WERI-Rb-1 (cell line): ENCODE data around the gene CFAP100.

Experiments used
- DNase-seq: peaks from one replicate; pipeline ENCODE4 v3.0.0-alpha.2; 2020
- H3K27ac ChIP-seq: fragments of 250-450 bp; sonication (Bioruptor Pico); 2 replicates; pipeline ENCODE4 v1.5.1; 2020; ENCODE audit warnings: mild to moderate bottlenecking, moderate library complexity
- H3K27me3 ChIP-seq: fragments of 250-450 bp; sonication (Bioruptor Pico); 2 replicates; pipeline ENCODE4 v1.5.1; 2021; ENCODE audit warnings: mild to moderate bottlenecking, low read depth, moderate library complexity; ENCODE audit not compliant: insufficient read depth, severe bottlenecking
- H3K36me3 ChIP-seq: fragments of 250-450 bp; sonication (Bioruptor Pico); 2 replicates; pipeline ENCODE4 v1.5.1; 2020; ENCODE audit warnings: mild to moderate bottlenecking, moderate library complexity
- H3K4me3 ChIP-seq: 2 replicates; pipeline ENCODE4 v1.5.1; 2011; ENCODE audit warnings: low read depth, mild to moderate bottlenecking, control low read depth, low read length
- H3K9me3 ChIP-seq: fragments of 250-450 bp; sonication (Bioruptor Pico); 2 replicates; pipeline ENCODE4 v1.5.1; 2021; ENCODE audit warnings: mild to moderate bottlenecking, moderate library complexity; ENCODE audit not compliant: severe bottlenecking
- CTCF ChIP-seq: IDR thresholded peaks from 2 replicates; pipeline ENCODE4 v1.5.1; 2011; ENCODE audit warnings: low read depth, mild to moderate bottlenecking, control low read depth, inconsistent platforms, low read length

The CFAP100 gene

GRCh38 chr3:126402666-126403302 is 8.1 kb downstream of the CFAP100 start:
- Histone ChIP-seq H3K36me3 (no peaks in the 10 kb centered on the region), H3K9me3 (no peaks in the 10 kb centered on the region), H3K27ac (no peak overlapping the region), H3K27me3 (no peaks in the 10 kb centered on the region), H3K4me3 (no peak overlapping the region)
- no peak for DNase-seq
- TF ChIP-seq CTCF = no peak

GRCh38 chr3:126406389-126407296 is 11.9 kb downstream of the CFAP100 start:
- DNase-seq = no peak
- H3K4me3 ChIP-seq = no peak overlapping the region
- H3K36me3 ChIP-seq = no peaks in the 10 kb centered on the region
- H3K9me3 ChIP-seq = no peaks in the 10 kb centered on the region
- no peak for TF ChIP-seq CTCF
- no peaks in the 10 kb centered on the region for H3K27me3 ChIP-seq
- no peak overlapping the region for H3K27ac ChIP-seq

GRCh38 chr3:126407412-126408044 is 12.8 kb downstream of the CFAP100 start:
- Histone ChIP-seq H3K27ac (no peak overlapping the region), H3K36me3 (no peaks in the 10 kb centered on the region), H3K27me3 (no peaks in the 10 kb centered on the region), H3K9me3 (no peaks in the 10 kb centered on the region), H3K4me3 (no peak overlapping the region)
- no peak for DNase-seq
- TF ChIP-seq CTCF = no peak

- Histone ChIP-seq H3K27me3 (no peaks in the 10 kb centered on the region), H3K27ac (no peak overlapping the region), H3K9me3 (no peaks in the 10 kb centered on the region), H3K36me3 (no peaks in the 10 kb centered on the region), H3K4me3 (no peak overlapping the region)
- TF ChIP-seq CTCF = no peak
- DNase-seq = no peak
These were observed 13.4 kb downstream of the CFAP100 start for GRCh38 chr3:126408099-126408498.

- no peak for DNase-seq
- TF ChIP-seq CTCF = no peak
- Histone ChIP-seq H3K36me3 (no peaks in the 10 kb centered on the region), H3K9me3 (no peaks in the 10 kb centered on the region), H3K27me3 (no peaks in the 10 kb centered on the region), H3K4me3 (no peak overlapping the region), H3K27ac (no peak overlapping the region)
These were observed 18.4 kb downstream of the CFAP100 start for GRCh38 chr3:126412841-126413692.
